HFFc6 (cell line): ENCODE results near the gene FRMPD4. TPM values are rescaled to one million over a fixed set of nuclear protein-coding genes. Genes with fewer than 3 reads are reported as not detected.
A peak's percentile ranks its signal among the peaks of the same experiment; 100 is the strongest.
"Not testable (repeated sequence)": the region's sequence is repeated elsewhere in the genome, so short reads cannot be mapped to it uniquely, and the experiment has no call there.

Experiments used
- DNase-seq: peaks from one replicate; pipeline ENCODE4 v3.0.0-alpha.2; 2018
- H3K27ac Mint-ChIP-seq: 2 replicates; pipeline ENCODE4 v1.8.0; 2020; ENCODE audit warnings: mild to moderate bottlenecking, mixed read lengths
- H3K27me3 Mint-ChIP-seq: 2 replicates; pipeline ENCODE4 v1.8.0; 2021; ENCODE audit warnings: mild to moderate bottlenecking, moderate library complexity, mixed read lengths; ENCODE audit not compliant: insufficient read depth
- H3K36me3 Mint-ChIP-seq: 2 replicates; pipeline ENCODE4 v1.8.0; 2021; ENCODE audit warnings: low read depth, mixed read lengths
- H3K4me1 Mint-ChIP-seq: 2 replicates; pipeline ENCODE4 v1.8.0; 2020; ENCODE audit warnings: low read depth, mixed read lengths
- H3K4me3 Mint-ChIP-seq: 2 replicates; pipeline ENCODE4 v1.8.0; 2020; ENCODE audit warnings: mild to moderate bottlenecking, moderate library complexity, mixed read lengths
- H3K9me3 Mint-ChIP-seq: 2 replicates; pipeline ENCODE4 v1.8.0; 2020; ENCODE audit warnings: mild to moderate bottlenecking, mixed read lengths
- CTCF ChIP-seq: fragments of 200-600 bp; sonication (generic); IDR thresholded peaks from 2 replicates; pipeline ENCODE4 v1.5.0; 2021; ENCODE audit warnings: antibody characterized with exemption, mild to moderate bottlenecking
- total RNA-seq, 6 experiments: library from RNA; stranded (reverse); fragmentation: NEBNext Ultra II Directional; extraction: Animal tissue kit (Norgen Biotek cat#: 25700); gene quantifications; 2 replicates in 1 of 6; 3 replicates in 5 of 6; pipeline ENCODE4 v1.2.3, GENCODE V29; 2021

FRMPD4 gene
- total RNA-seq, 6 experiments from 2014 or later = 0.09 to 0.55 (median 0.47) TPM

GRCh38 chrX:12162420-12162819, 24.1 kb downstream of the FRMPD4 start:
- Mint-ChIP-seq H3K27me3 (peaks cover 2% of the 10 kb centered on the region; the same call in 1 of the 2 replicates), H3K36me3 (no peaks in the 10 kb centered on the region), H3K9me3 (no peaks in the 10 kb centered on the region), H3K4me1 (peaks cover 11% of the 10 kb centered on the region), H3K4me3 (no peak overlapping the region), H3K27ac (no peak overlapping the region)
- peak; percentile 0 for DNase-seq
- no peak for TF ChIP-seq CTCF

GRCh38 chrX:12164180-12164579, 25.9 kb downstream of the FRMPD4 start:
- H3K27me3 Mint-ChIP-seq, H3K9me3 Mint-ChIP-seq, H3K4me3 Mint-ChIP-seq, H3K36me3 Mint-ChIP-seq, H3K27ac Mint-ChIP-seq, DNase-seq: not testable (repeated sequence)
- H3K4me1 Mint-ChIP-seq = peaks cover 11% of the 10 kb centered on the region

GRCh38 chrX:12170755-12171154, 32.5 kb downstream of the FRMPD4 start:
- no peaks in the 10 kb centered on the region for H3K9me3 Mint-ChIP-seq
- H3K4me1 Mint-ChIP-seq = peaks cover 9% of the 10 kb centered on the region
- no peak overlapping the region for H3K4me3 Mint-ChIP-seq
- TF ChIP-seq CTCF = no peak
- no peak for DNase-seq
- H3K36me3 Mint-ChIP-seq = no peaks in the 10 kb centered on the region
- H3K27ac Mint-ChIP-seq = no peak overlapping the region
- peaks cover 2% of the 10 kb centered on the region; the same call in 1 of the 2 replicates for H3K27me3 Mint-ChIP-seq

GRCh38 chrX:12174358-12174757, 36.1 kb downstream of the FRMPD4 start:
- no peak for TF ChIP-seq CTCF
- Mint-ChIP-seq H3K27me3 (peaks cover 4% of the 10 kb centered on the region; the same call in 1 of the 2 replicates), H3K27ac (no peak overlapping the region), H3K36me3 (no peaks in the 10 kb centered on the region), H3K9me3 (no peaks in the 10 kb centered on the region), H3K4me1 (peaks cover 9% of the 10 kb centered on the region), H3K4me3 (no peak overlapping the region)
- DNase-seq = peak; percentile 0

GRCh38 chrX:12197030-12197429, 58.8 kb downstream of the FRMPD4 start:
- no peaks in the 10 kb centered on the region for H3K36me3 Mint-ChIP-seq
- no peak for DNase-seq
- H3K27me3 Mint-ChIP-seq = no peaks in the 10 kb centered on the region
- H3K9me3 Mint-ChIP-seq = peaks cover 4% of the 10 kb centered on the region; the same call in 1 of the 2 replicates
- no peak overlapping the region for H3K27ac Mint-ChIP-seq
- TF ChIP-seq CTCF = no peak
- peaks cover 6% of the 10 kb centered on the region for H3K4me1 Mint-ChIP-seq
- no peak overlapping the region for H3K4me3 Mint-ChIP-seq

- Mint-ChIP-seq H3K27me3 (no peaks in the 10 kb centered on the region), H3K27ac (no peak overlapping the region), H3K36me3 (no peaks in the 10 kb centered on the region), H3K4me1 (peaks cover 19% of the 10 kb centered on the region), H3K4me3 (no peak overlapping the region), H3K9me3 (no peaks in the 10 kb centered on the region)
- no peak for TF ChIP-seq CTCF
- no peak for DNase-seq
Observed at GRCh38 chrX:12206413-12206812, 68.1 kb downstream of the FRMPD4 start.
